GM21367 (cell line): ENCODE measurements around the gene MAP6D1.
A peak's percentile ranks its signal among the peaks of the same experiment; 100 is the strongest.

Experiments used
- ATAC-seq: cut with Tn5 transposase; IDR thresholded peaks from one replicate; pipeline ENCODE4 v1.9.1; 2021; ENCODE audit not compliant: unreplicated experiment

MAP6D1 gene

DNA sequence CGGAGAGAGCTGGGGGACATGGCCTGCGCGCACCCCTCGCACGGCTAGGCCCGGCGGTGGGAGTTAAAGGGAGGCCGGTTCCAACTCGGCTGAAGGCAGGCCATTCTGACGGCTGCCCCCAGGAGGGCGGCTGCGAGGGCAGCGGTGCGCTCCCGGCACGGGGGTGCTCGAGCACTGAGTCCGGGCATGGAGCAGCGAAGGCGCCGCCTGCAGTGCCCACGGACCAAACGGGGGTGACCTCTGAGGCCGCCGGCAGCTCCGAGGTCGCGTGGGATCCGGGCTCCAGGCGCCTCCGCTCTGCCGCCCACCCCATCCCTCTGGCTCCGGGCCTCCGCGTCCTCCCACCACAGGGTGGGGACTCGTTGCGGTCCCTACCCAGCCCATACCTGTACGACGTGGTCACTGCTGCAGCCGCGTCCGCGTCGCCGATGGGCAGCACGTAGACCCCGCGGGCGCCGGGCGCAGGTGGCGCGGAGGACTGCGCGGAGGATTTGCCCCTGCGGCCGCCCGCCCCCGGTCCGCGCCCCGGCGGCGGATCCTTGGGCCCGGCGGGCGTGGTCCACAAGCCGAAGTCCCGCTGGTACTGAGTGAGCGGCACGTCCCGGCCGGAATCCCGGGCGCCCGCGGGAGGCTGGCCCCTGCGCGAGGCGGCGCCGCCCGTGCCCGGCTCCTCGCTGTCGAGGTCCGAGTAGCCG is 469 bp downstream of the MAP6D1 start:
- ATAC-seq, result peak; percentile 13

DNA sequence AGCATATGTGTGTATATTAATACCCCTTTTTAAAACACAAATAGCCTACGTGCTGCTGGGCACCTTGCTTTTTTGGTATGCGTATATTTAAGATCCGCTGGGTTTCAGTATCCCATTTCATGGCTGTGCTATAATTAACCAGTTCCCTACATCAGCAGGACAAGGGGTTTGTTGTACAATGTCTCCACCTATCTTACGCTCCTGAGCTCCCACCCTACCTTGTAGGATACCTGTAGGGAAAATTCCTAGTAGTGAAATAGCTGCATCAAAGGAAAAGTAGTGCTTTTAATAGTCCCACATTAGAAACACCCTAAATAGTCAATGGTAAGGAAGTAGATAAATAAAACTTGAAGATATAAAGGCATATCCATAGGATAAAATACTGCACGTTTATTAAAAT is 1.4 kb downstream of the MAP6D1 start:
- ATAC-seq, result no peak

DNA sequence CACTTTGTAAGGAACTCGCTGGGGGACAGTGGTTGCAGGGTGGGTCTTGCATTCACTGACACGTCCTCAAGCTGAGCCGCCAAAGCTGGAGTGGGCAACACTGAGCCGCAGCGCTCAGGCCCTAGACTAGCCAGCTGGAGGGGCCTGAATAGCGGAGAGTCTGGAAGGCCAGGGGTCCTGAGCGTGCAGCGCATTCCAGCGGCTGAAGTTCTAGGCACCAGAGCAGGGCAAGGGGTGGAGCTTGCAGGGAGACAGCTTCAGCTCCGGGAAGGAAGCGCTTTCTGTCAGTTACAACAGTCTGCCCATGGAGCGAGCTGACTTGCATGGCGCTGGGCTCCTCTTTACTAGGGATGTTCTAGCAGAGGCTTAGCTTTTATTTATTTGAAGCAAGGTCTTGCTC is 2.7 kb downstream of the MAP6D1 start:
- ATAC-seq, result no peak

DNA sequence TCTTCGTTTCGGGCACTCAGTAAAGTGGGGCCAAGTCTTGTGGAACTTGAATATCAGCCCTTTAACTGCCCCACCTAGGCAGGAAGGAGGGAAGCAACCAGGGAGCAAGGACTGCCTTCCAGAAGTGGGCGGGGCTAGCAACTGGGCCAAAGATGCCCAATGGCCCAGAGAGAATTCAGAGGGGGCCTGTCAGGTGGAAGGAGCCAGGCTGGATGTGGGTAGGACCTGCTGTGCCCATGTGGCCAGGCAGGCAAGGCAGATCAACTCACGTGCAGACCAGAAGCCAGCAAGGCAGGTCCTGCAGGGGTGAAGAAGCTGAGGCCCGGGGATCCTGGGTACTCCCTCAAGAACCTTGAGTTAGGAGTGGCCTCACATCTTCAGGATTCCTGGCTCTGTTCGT is 5.5 kb downstream of the MAP6D1 start:
- no peak for ATAC-seq

DNA sequence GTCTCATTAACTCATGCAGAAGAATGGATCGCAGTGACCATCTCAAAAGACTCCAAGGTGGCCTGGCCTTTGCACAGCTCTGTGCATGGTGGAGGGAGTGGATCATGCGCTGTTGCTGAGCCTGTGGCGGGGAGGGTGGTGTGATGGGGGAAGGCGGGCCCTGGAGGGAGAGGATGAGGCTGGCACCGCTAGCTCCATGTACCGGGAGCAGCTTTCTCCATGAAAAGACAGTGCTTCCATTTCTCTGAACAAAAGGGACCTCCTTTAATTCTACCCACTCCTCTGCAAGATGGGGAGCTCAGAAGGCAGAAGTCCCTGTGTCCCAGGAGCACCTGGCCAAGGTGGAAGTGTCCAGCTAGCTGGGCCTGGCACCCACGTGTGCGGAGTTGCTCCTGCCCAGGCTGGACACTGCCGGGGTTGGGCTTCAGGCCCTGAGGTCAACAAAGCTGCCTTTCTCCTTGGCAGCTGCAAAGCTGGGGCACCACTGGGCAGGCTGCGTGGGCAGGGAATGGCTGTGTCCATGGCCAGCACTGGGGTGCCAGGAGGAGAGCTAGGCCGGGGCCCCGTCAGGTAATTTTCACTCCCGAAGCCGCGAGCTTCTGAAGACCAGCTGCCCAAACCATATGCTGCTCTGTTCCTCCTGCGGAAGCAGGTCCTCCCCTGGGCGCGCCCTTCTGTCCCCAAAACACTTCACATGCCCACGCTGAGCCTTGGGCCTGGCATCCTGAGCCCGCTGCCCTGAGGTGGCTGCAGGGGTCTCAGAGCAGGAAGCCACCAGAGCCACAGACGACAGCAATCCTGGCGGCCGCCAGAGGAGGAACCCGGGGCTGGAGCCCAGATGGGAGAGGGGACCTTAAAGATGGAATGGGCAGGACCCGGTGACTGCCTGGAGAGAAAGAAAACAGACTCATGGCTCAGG is 6.4 kb downstream of the MAP6D1 start:
- ATAC-seq, result no peak

DNA sequence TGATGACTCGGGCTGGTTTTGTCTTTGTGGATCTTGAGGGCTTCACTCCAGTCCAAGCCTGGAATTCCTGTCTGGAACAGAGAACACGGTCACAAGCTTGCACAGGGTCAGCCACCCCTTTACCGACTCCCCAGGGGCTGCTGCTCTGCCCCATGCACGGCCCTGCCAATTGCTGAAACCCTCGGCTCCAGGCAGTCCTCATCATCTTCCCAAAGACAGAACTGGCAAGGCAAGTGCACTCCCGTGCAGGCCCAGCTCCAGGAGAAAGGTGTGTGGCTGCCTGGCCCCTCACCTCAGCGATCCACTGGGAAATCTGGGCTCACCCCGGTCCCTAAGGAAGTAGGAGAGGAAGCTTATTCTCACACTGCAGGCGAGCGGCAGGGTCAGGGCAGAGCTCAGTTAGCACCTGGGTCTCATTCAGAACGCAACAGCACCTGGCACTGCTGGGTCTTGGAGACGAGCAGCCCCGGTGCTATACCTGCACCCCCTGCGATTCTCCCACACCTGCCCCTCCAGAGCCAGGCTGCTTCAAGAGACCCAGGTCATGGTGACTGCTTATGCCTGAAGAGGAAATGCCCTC is 7.2 kb downstream of the MAP6D1 start:
- ATAC-seq, result no peak

DNA sequence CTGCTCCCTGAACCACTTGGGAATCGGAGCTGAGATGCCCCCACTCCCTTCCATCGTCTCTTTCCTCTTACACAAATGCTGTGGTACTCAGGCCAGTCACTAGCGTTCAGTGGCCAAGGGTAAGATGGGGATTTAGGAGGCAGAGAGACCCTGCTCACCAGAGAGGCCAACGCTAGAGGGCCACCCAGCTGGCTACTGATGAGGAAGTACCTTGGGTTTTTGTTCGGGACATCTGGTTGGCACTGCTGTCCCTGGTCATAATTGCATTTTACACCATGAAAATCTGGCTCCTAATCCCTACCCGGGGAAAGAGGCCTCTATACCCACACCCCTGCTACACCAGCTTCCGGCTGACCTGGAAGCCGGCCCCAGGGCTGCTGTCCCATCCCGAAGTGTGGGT is 7.7 kb downstream of the MAP6D1 start:
- ATAC-seq, result no peak

DNA sequence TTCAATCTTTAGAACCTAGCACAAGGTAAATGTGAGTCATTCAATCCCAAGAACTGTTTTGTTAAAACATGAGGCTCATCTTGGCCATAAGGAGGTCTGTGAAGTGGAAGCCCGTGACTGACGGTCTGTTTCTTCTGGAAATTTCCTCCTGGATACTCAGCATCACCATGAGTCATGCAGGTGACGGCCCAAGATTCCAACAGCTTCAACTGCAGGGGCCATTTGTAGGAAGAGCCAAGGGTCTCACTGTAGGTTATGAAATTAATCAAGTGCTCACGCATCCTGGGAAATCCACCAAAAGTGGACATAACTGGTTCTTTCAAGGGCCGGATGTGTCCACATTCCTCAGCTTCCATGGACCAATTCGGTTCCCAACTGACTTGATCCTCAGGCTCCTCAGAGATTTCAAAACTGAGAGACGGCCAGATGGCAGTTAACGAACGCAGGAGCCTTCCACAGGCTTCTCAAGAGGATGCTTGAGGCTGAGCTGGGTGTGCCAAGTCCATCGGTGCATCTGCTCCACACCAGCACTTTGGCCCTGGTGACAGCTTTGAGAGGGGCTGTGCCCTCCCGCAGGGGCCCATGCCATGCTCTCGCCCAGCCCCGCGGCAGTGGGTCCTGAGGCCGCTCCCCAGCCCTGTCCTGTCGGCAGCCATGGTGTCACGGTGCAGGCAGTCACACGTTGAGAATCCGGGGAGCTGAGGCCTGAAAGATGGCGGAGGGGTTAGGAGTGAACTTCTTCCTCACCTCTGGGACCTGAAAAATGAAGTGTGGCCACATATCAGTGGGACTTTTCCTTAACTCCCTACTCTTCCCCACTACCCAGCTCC is 8.5 kb downstream of the MAP6D1 start:
- no peak for ATAC-seq

DNA sequence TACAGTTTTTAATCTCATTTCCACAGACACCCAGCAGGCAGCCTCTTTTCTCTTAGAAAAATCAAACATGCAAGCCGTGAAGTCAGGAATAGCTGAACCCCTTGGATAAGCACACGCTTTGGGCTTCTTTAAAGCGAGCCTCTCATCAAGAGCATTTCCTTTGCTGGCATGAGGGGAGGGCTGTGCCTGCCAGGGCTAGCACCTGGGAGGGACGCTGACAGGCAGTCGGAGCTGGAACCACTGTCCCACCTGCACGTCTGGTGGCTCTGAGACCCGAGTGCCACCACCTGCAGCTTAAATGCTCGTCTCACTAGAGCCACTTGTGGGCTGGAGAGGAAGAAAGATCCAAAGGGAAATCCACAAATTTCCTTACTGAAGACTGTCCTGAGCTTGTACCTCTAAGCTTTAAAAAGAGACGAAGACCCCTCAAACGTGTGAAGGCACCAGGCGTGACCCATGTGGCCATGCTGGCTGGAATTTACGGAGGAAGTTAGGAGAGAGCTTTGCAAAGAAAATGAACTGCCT is 9.4 kb downstream of the MAP6D1 start:
- no peak for ATAC-seq

DNA sequence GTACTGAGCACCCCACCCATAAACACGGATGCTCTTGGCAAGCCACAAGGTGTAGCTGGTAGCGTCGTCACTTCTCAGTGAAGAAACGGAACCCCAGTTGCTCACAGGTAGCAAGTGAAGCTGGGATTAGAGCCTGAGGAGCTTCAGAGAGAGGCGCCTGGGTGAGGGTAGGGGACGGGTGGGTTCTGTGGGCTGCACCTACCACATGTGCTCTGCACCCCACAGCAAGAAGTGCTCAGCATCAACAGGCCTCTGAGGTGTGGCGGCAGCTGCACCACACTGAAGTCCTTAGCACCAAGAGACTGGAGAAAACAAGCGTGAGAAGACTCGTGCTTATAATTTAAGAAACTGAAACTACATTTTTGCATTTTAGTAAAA is 9.8 kb downstream of the MAP6D1 start:
- ATAC-seq, result no peak

DNA sequence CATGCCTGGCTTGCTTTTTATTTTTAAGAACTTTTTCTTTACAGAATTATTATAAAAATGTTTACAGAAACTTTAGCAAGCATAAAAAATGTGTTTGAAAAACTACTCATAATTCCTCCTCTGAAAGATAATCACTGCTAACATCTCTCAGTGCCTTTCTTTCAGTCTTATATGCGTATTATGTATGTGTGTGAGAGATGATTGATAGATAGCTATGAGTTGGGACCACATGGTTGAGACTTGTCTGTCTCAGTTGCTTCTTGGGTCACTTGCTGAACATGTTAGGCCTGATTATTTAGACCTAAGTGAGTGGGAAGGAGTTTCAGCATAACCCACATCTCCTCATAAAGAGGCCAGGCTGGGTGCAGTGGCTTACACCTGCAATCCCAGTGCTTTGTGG is 11.1 kb downstream of the MAP6D1 start:
- no peak for ATAC-seq

DNA sequence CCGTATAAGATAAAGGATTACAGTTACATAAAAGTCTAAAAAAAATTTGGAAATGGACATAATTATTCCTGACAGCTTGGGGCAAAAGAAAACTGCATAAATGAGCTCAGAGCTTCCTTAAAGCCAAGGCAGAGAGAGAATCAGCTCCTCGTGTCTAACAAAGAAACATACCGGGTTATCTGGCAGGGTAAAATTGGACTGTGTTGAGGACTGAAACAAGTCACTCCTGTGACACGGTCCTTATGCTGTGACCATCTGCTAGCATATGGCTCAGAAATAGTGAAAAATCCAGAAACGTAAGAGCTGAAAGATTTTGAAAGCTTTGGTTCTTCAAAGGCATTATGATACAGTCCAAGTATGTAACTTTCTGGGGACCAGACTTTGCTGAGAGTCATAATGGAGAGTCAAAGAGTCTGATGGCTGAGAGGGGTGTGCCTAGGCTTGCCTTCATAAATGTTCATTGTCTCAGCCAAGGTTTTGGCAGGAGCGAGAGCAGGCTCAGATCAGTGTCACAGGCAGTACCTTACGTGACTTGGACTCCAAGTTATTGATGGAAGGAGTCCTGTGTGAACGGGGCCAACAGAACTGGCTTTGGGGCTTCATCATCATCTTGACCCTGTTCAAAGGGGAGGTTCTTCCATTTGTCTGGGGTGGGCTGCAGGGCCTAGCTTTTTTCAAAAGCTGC is 12.5 kb downstream of the MAP6D1 start:
- no peak for ATAC-seq

DNA sequence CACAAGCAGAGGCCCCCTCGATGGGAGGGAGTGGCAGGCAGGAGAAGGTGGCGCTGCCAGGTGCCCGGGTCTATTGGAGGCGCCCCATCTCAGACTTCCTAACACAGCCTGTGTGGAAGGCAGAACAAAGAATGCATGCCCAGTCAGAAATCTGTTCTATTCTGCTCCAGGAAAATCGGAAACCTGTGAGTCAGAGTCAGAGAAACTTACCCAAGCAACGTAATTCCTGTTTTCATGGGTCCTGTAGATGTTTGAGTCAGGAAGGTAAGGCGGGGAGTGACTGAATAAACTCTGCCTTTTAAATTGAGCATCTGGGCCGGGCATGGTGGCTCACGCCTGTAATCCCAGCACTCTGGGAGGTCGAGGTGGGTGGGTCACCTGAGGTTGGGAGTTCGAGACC is 13.7 kb downstream of the MAP6D1 start:
- ATAC-seq, result no peak

DNA sequence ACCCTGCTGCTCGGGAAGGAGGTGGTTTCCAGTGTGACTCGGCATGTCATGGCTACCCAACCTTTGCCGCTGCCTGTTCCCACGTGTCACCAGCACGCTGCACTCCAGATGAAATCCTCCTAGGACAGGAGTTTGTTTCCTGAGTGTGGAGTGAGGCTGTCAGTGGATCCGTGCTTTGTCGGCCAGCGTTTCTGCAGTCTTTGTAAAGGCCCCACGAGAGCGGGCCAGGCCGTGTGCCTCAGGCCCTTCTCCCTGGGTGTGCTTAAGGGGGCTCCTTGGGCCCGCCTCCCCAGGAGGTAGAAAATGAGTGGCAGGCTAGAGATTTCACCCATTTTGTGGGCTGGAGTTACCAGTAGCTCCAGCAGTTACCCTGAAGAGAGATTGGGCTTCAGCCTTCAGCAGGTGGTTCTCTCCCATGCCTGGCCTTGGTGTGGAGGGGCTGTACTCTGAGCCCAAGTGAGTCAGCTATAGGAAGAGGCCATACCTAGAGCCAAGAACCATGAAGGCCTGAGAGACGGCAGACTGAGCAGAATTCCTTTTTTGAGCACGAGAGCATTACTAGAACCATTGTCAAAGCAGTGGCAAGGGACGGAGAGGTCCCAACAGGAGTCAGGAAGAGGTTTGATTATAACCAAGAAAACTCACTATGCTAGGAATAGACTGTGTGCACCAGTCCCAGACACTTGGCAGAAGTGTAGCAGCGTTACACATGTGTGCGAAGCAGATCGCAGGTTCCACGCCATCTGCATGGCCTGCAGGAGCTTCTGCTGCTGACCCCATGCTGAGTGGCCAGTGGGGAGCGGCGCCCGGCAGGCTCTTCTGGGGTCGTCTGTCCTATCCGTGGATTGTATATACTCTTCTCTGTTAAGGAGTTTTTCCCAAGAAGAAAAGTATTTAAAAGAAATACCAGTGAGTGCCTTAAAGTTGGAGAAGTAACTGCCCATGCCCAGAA is 14.5 kb downstream of the MAP6D1 start:
- ATAC-seq, result no peak

DNA sequence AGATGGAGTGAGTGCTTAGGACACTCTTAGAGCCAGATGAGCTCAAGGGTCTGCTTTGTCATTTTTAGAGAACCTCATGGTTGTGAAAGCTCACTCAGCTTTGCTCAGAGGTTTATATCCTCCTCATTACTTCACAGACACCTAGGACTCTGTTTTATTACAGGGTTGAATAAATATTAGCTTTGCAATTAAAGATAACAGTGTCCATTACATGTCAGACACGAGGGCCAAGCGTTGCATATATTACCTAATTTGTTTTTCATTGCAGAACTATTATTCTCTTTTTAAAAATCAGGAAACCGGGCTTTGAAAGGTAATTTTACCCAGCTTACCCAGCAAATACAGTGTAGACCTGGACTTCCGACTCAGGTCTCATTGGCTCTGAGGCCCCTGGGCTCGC is 16.1 kb downstream of the MAP6D1 start:
- ATAC-seq, result no peak

DNA sequence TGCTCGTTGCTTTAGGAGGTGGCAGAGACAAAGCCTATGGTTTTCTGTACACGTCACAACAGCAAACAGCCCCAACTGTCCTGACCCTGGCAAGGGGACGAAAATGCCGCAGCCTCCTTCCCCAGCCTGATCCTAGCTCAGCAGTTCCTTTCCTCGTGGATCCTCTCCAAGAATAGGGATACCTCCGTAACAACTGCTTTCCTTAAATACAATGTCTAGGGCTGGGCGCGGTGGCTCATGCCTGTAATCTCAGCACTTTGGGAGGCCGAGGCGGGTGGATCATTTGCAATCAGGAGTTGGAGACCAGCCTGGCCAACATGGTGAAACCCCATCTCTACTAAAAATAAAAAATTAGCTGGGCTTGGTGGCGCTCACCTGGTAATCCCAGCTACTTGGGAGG is 17.0 kb downstream of the MAP6D1 start:
- no peak for ATAC-seq

DNA sequence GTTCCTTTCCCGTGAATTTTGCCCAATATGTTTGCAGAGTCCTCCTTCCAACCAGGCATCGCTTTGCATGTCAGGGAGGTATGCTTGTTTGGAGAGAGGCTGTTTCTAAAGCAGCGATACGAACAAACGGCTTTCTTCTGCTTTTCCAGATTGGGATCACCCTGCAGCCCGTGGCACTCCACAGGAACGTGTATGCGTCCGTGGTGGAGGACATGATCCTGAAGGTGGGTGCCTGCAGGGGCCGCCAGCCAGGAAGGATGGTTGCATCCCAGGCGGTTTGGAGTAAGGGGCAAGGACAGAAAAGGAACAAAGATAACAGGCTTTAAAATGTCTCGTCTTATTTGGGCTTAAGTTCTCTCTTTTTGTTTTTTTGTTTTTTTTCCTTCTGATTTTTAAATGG is 17.5 kb downstream of the MAP6D1 start:
- ATAC-seq, result no peak

DNA sequence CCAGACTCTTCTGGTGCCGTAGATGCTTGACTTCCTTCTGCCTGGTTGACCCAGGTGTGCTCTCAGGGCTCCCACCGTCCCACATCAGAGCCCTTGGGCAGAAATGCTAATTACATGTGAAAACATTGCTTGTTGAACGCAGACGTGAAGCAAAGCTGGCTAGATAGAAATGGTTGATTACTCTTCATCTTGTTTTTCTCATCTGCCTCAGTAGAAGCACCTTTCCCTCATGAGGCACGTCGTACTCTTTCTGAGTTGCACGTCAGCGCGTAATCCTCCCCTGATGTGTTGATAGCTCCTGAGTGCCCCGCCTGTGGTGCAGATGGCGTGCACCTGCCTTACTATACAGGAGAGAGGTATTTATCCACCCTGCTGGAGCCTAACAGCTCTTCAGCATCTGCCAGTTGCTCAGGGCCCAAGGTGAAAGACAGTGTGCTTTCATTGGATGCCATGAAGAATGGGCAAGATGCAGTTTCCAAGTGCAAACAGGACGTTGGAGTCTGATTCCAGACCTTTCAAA is 18.1 kb downstream of the MAP6D1 start:
- no peak for ATAC-seq

DNA sequence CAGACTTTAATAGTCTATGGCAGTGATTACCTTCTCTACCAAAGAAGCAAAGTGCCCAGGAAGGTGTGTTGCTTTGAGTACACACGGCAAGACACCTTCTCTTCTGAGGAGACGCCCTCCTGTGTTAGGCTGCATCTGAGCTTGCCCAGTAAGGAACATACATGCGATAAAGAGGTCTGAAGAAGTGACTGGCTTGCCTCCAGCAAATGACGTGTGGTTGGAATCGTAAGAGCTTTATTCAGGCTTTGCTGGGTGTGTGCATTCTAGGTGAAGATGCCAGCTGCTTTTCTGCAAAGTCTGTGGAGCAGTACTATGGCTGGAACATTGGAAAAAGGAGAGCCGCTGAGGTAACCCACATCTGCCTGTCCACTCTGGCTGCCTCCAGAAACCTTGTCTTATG is 22.4 kb downstream of the MAP6D1 start:
- no peak for ATAC-seq
